Right ventricle myocardium superior (tissue), 1 donor: ENCODE data around the gene UPK3BL2. TPM values are rescaled to one million over a fixed set of nuclear protein-coding genes. Genes with fewer than 3 reads are reported as not detected.
"Not testable (repeated sequence)": the region's sequence is repeated elsewhere in the genome, so short reads cannot be mapped to it uniquely, and the experiment has no call there.

ENCODE experiments used
- ATAC-seq: fragments of 200-7000 bp; cut with Tn5 transposase; one replicate; pipeline ENCODE4 v1.9.1; 2020; ENCODE audit warnings: mild to moderate bottlenecking; ENCODE audit not compliant: poor library complexity
- DNase-seq: peaks from one replicate; pipeline ENCODE4 v3.0.0-alpha.2; 2020
- intact Hi-C: fragments of 100-400 bp; cut with DNase I; formaldehyde crosslinking; loops from one replicate; pipeline ENCODE4 v1.11.2; 2022
- total RNA-seq: library from RNA; stranded (reverse); fragmentation: NEBNext Ultra II Directional; extraction: Animal tissue kit (Norgen Biotek cat#: 25700); gene quantifications from one replicate; pipeline ENCODE4 v1.2.1, GENCODE V29; 2021
- donor health status: DM: no; HTN: yes; CAD: no; lungs with severe emphysema.

Gene UPK3BL2
- total RNA-seq, 1 donor from 2014 or later = 4.4 TPM

GRCh38 chr7:102505298-102506185 lies 38.0 kb downstream of the UPK3BL2 start:
- ATAC-seq, intact Hi-C loops: not testable (repeated sequence)
- DNase-seq = peak; percentile 26

- DNase-seq, intact Hi-C loops: not testable (repeated sequence)
- peak; percentile 14 for ATAC-seq
Observed at GRCh38 chr7:102503141-102503540, 40.4 kb downstream of the UPK3BL2 start.

- DNase-seq = peak; percentile 36
- ATAC-seq, intact Hi-C loops: not testable (repeated sequence)
Observed at GRCh38 chr7:102498321-102498720, 45.2 kb downstream of the UPK3BL2 start.

- intact Hi-C loops, ATAC-seq: not testable (repeated sequence)
- peak; percentile 56 for DNase-seq
Observed at GRCh38 chr7:102497308-102497707, 46.2 kb downstream of the UPK3BL2 start.

GRCh38 chr7:102496861-102497260 lies 46.6 kb downstream of the UPK3BL2 start:
- intact Hi-C loops = not testable (repeated sequence)
- peak; percentile 40 for DNase-seq

GRCh38 chr7:102494473-102495149 lies 48.9 kb downstream of the UPK3BL2 start:
- peak; percentile 65 for ATAC-seq
- DNase-seq, intact Hi-C loops: not testable (repeated sequence)

More at GRCh38 chr7:102496861-102497260, 46.6 kb downstream of the UPK3BL2 start:
- ATAC-seq = not testable (repeated sequence)

- DNase-seq = peak; percentile 46
- ATAC-seq, intact Hi-C loops: not testable (repeated sequence)
Observed at GRCh38 chr7:102494026-102494425, 49.5 kb downstream of the UPK3BL2 start.

- peak; percentile 44 for DNase-seq
- peak; percentile 69 for ATAC-seq
- intact Hi-C loops = not testable (repeated sequence)
Observed at GRCh38 chr7:102493220-102493935, 50.1 kb downstream of the UPK3BL2 start.

GRCh38 chr7:102490529-102491075 lies 52.9 kb downstream of the UPK3BL2 start:
- intact Hi-C loops = not testable (repeated sequence)
- ATAC-seq = peak; percentile 33

More at GRCh38 chr7:102490529-102491075, 52.9 kb downstream of the UPK3BL2 start:
- DNase-seq = peak; percentile 60

Other genes with a start within 250 kb of the UPK3BL2 start
- not detected for gene SPDYE6, start 187.3 kb downstream of the UPK3BL2 start, total RNA-seq
- gene PRKRIP1, start 147.3 kb downstream of the UPK3BL2 start, total RNA-seq = 9.8 TPM
- 4.3 TPM for gene ORAI2, start 110.1 kb downstream of the UPK3BL2 start, total RNA-seq
- 5.3 TPM for gene ALKBH4, start 78.8 kb downstream of the UPK3BL2 start, total RNA-seq
- 9.7 TPM for gene LRWD1, start 78.7 kb downstream of the UPK3BL2 start, total RNA-seq
- 51.3 TPM for gene POLR2J, start 64.8 kb downstream of the UPK3BL2 start, total RNA-seq
- gene RASA4B, start 25.9 kb downstream of the UPK3BL2 start, total RNA-seq = 9.3 TPM
- gene SPDYE2, start 7.5 kb upstream of the UPK3BL2 start, total RNA-seq = not detected
- gene POLR2J3, start 28.9 kb upstream of the UPK3BL2 start, total RNA-seq = 12.0 TPM
- gene RASA4, start 73.1 kb upstream of the UPK3BL2 start, total RNA-seq = 16.6 TPM
- gene UPK3BL1, start 99.1 kb upstream of the UPK3BL2 start, total RNA-seq = 12.2 TPM
- gene SPDYE2B, start 106.6 kb upstream of the UPK3BL2 start, total RNA-seq = not detected
- 1.7 TPM for gene POLR2J2, start 128.0 kb upstream of the UPK3BL2 start, total RNA-seq
- 8.5 TPM for gene FAM185A, start 205.3 kb upstream of the UPK3BL2 start, total RNA-seq